K562 (cell line): ENCODE data around the gene ARL16. TPM values are rescaled to one million over a fixed set of nuclear protein-coding genes. Genes with fewer than 3 reads are reported as not detected.
A peak's percentile ranks its signal among the peaks of the same experiment; 100 is the strongest.

ENCODE experiments used
- BHLHE40 ChIP-seq: IDR thresholded peaks from 2 replicates; pipeline ENCODE4 v1.6.1; 2011; ENCODE audit warnings: low read length, improper control_type of control experiment
- CBX3 ChIP-seq, 2 experiments: IDR thresholded peaks; 1 replicate in 1 of 2; 2 replicates in 1 of 2; pipeline ENCODE4 v1.6.1; 2012; ENCODE audit warnings: inconsistent platforms in 2 of 2, low read length in 2 of 2, borderline replicate concordance in 1 of 2, control low read depth in 1 of 2
- DPF2 ChIP-seq: fragments of 450-650 bp; IDR thresholded peaks from 2 replicates; pipeline ENCODE4 v1.6.1; 2016
- GATAD2A ChIP-seq: fragments of 450-650 bp; IDR thresholded peaks from 2 replicates; pipeline ENCODE4 v1.6.1; 2017
- MGA ChIP-seq: fragments of 450-650 bp; IDR thresholded peaks from 2 replicates; pipeline ENCODE4 v1.6.1; 2016; ENCODE audit warnings: mild to moderate bottlenecking, moderate library complexity
- NFE2 ChIP-seq: IDR thresholded peaks from 2 replicates; pipeline ENCODE4 v1.6.1; 2014; ENCODE audit warnings: antibody characterized with exemption, low read depth
- NR2C1 ChIP-seq, 2 experiments: fragments of 450-650 bp; IDR thresholded peaks; 2 replicates each; pipeline ENCODE4 v1.6.1; 2017; ENCODE audit warnings: mild to moderate bottlenecking in 2 of 2, antibody characterized with exemption in 1 of 2, inconsistent platforms in 1 of 2, missing compliant biosample characterization in 1 of 2, missing genetic modification characterization in 1 of 2
- POLR2AphosphoS5 ChIP-seq: IDR thresholded peaks from 2 replicates; pipeline ENCODE4 v1.6.1; 2011; ENCODE audit warnings: mild to moderate bottlenecking, low read depth, low read length, moderate library complexity; ENCODE audit not compliant: control insufficient read depth, insufficient read depth
- RFX5 ChIP-seq: IDR thresholded peaks from 2 replicates; pipeline ENCODE4 v1.6.1; 2011; ENCODE audit warnings: low read depth, mild to moderate bottlenecking, improper control_type of control experiment, low read length
- SMARCB1 ChIP-seq: IDR thresholded peaks from 2 replicates; pipeline ENCODE4 v1.6.1; 2011; ENCODE audit warnings: improper control_type of control experiment, low read depth; ENCODE audit not compliant: insufficient read length
- ZKSCAN3 ChIP-seq: fragments of 250-450 bp; sonication (Bioruptor Pico); IDR thresholded peaks from 2 replicates; pipeline ENCODE4 v1.4.0; 2020
- ZNF133 ChIP-seq: fragments of 250-450 bp; sonication (Bioruptor Pico); IDR thresholded peaks from 2 replicates; pipeline ENCODE4 v1.4.0; 2020; ENCODE audit warnings: mild to moderate bottlenecking
- ZNF232 ChIP-seq: sonication (generic); formaldehyde crosslinking; IDR thresholded peaks from 2 replicates; pipeline ENCODE4 v1.8.0; 2022; ENCODE audit warnings: mild to moderate bottlenecking, missing genetic modification reagents
- polyA plus RNA-seq, 8 experiments: library from polyadenylated mRNA; depleted of rRNA in 4 of 8; stranded (reverse) in 5 of 8; unstranded in 3 of 8; fragments of >200 nt; fragmentation: Nextera tagmentation in 2 of 8; fragmentation: Illumina TruSeq in 1 of 8; extraction: Ambion mirVana in 2 of 8; extraction: Trizol in 1 of 8; gene quantifications; 2 replicates each; pipeline versions ENCODE4 v1.2.1 to v1.2.3, GENCODE V29; 2011 to 2014; ENCODE audit warnings: inconsistent platforms in 1 of 8, missing spikeins in 1 of 8
- total RNA-seq, 7 experiments: library from RNA; depleted of rRNA in 6 of 7; stranded (reverse); fragments of >200 nt in 6 of 7; fragmentation: Illumina TruSeq in 2 of 7; extraction: Trizol in 2 of 7; gene quantifications; 2 replicates each; pipeline versions ENCODE4 v1.2.1 to v1.2.3, GENCODE V29; 2011 to 2021; ENCODE audit warnings: low replicate concordance in 1 of 7
- TF ChIP-seq, protein P1 (sequence below): fragments of 450-650 bp; formaldehyde crosslinking; IDR thresholded peaks from 2 replicates; pipeline ENCODE4 v1.4.0; 2020; ENCODE audit warnings: mild to moderate bottlenecking
- TF ChIP-seq, protein P2 (sequence below): sonication (generic); formaldehyde crosslinking; IDR thresholded peaks from 2 replicates; pipeline ENCODE4 v1.8.1; 2023; ENCODE audit warnings: mild to moderate bottlenecking, missing genetic modification reagents, moderate library complexity

ARL16 gene
- total and polyA plus RNA-seq, 9 of the 15 experiments (the other 6 are each of a cell fraction or from before 2014, with no cell fraction given): 5.4 to 32.4 (median 22.6) TPM

DNA sequence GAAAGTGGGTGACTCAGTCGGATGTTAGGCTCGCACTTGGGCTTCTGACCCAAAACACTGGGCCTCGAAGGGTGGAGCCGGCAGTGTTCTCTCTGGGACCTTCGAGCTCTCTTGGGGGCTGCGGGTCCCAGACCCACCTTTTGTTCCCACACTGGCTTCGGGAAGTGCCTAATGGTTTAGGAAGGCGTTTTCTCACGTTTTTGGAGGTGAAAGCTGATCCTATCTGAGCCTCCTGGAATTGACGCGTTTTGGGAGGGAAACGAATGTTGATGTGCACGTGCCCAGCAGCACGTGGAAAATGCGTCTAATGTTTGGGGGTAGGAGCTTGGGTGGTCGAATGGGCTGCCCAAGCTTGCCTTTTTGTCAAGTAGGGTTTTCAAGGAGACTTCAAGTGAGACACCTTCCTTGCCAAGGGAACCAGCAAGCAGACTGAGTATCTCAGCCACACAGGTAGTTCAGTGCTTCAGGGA, 880 bp upstream of the ARL16 start (continued):
- TF ChIP-seq, protein P1, sequence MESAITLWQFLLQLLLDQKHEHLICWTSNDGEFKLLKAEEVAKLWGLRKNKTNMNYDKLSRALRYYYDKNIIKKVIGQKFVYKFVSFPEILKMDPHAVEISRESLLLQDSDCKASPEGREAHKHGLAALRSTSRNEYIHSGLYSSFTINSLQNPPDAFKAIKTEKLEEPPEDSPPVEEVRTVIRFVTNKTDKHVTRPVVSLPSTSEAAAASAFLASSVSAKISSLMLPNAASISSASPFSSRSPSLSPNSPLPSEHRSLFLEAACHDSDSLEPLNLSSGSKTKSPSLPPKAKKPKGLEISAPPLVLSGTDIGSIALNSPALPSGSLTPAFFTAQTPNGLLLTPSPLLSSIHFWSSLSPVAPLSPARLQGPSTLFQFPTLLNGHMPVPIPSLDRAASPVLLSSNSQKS (CRISPR knock-in tag): no peak
- TF ChIP-seq SMARCB1: no peak
- no peak for TF ChIP-seq ZNF133 (CRISPR knock-in tag)
- TF ChIP-seq, protein P2, sequence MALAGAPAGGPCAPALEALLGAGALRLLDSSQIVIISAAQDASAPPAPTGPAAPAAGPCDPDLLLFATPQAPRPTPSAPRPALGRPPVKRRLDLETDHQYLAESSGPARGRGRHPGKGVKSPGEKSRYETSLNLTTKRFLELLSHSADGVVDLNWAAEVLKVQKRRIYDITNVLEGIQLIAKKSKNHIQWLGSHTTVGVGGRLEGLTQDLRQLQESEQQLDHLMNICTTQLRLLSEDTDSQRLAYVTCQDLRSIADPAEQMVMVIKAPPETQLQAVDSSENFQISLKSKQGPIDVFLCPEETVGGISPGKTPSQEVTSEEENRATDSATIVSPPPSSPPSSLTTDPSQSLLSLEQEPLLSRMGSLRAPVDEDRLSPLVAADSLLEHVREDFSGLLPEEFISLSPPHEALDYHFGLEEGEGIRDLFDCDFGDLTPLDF: 0 out of 2 replicates have a peak, but pooled peaks have one; percentile 43
- peak; percentile 98 for TF ChIP-seq MGA
- peak; percentile 63; the same call in 1 of the 2 replicates for TF ChIP-seq ZNF232 (CRISPR knock-in tag)
- peak; percentile 47; the same call in 1 of the 2 replicates for TF ChIP-seq DPF2
- no peak for TF ChIP-seq POLR2AphosphoS5
- TF ChIP-seq BHLHE40: peak; percentile 85
- TF ChIP-seq CBX3 (IDR thresholded peaks at IDR 0.05; ENCODE audit: borderline replicate concordance in 1 of 2, low read length in 2 of 2): peak in 1 of 2 experiments; percentile 95; a peak in 2 of 3 replicates
- TF ChIP-seq ZKSCAN3 (CRISPR knock-in tag): no peak
- TF ChIP-seq GATAD2A: no peak
- no peak for TF ChIP-seq NR2C1 (IDR thresholded peaks at IDR 0.05)
- TF ChIP-seq NR2C1 (tag; IDR thresholded peaks at IDR 0.05): no peak
- TF ChIP-seq RFX5: no peak
- peak; percentile 60 for TF ChIP-seq NFE2
